ENCODE results near the gene GLIS1. TPM values are rescaled to one million over a fixed set of nuclear protein-coding genes. Genes with fewer than 3 reads are reported as not detected.

GLIS1 gene
- total and polyA plus RNA-seq, 2 of the 8 experiments (the other 6 are each of a cell fraction or from before 2014, with no cell fraction given), result 0.15 to 0.22 TPM

GRCh38 chr1:53495633-53496345, 243.2 kb downstream of the GLIS1 start:
- H3K4me2 ChIP-seq (ENCODE audit: insufficient read depth in 1 of 2, low read depth in 2 of 2, low read length in 2 of 2), result no peak overlapping the region
- H3K18ac ChIP-seq (ENCODE audit: extremely low read depth, low read length), result no peak overlapping the region
- no peaks in the 10 kb centered on the region; a peak in 1 of 7 replicates for H3K27me3 ChIP-seq (replicated peaks in 1 of 4; ENCODE audit: control insufficient read depth in 3 of 4, extremely low read depth in 1 of 4, insufficient read depth in 3 of 4, low read length in 3 of 4)
- no peak for TF ChIP-seq ZNF274 (IDR thresholded peaks at IDR 0.05; ENCODE audit: borderline replicate concordance, extremely low read depth, low read length)
- TF ChIP-seq SAP30 (IDR thresholded peaks at IDR 0.05; ENCODE audit: insufficient read depth, insufficient replicate concordance, low read length), result no peak
- no peak for TF ChIP-seq ASH2L (IDR thresholded peaks at IDR 0.05; ENCODE audit: low read length)
- no peak for TF ChIP-seq SRF (IDR thresholded peaks at IDR 0.05; ENCODE audit: low read depth, low read length)
- no peak for TF ChIP-seq RFX5 (IDR thresholded peaks at IDR 0.05; ENCODE audit: borderline replicate concordance, low read depth, low read length)
- no peak overlapping the region for H2AFZ ChIP-seq (ENCODE audit: low read length)
- no peaks in the 10 kb centered on the region for H3K79me1 ChIP-seq (ENCODE audit: low read depth, low read length)
- no peaks in the 10 kb centered on the region for H3K9me3 ChIP-seq (ENCODE audit: insufficient read depth in 2 of 2, low read depth in 1 of 2, low read length in 1 of 2)
- DNase-seq (ENCODE audit: low read depth in 1 of 2, low spot score in 2 of 2), result no peak
- no peak overlapping the region for H3K23ac ChIP-seq (ENCODE audit: insufficient read length)
- ChIA-PET POLR2A (ENCODE audit: partially characterized antibody) (no interaction called here), CTCF (ENCODE audit: partially characterized antibody) (interaction anchor here (1.0 to 4.2 kb wide), 5 partner anchors 10 to 194 kb away, joined by 3 to 23 read pairs (median 3); no protein-coding TSS in a partner anchor)
- H3K4me1 ChIP-seq (replicated peaks in 1 of 4; ENCODE audit: control insufficient read depth in 3 of 4, insufficient read depth in 4 of 4, low read length in 3 of 4), result no peaks in the 10 kb centered on the region; a peak in 1 of 7 replicates
- H3K9ac ChIP-seq (replicated peaks in 1 of 4; ENCODE audit: extremely low read depth in 1 of 4, low read depth in 3 of 4, low read length in 3 of 4), result no peak overlapping the region
- H2BK12ac ChIP-seq (ENCODE audit: low read depth, low read length), result no peak overlapping the region
- no peak overlapping the region for H2BK120ac ChIP-seq (replicated peaks; ENCODE audit: low read depth, low read length)
- H3K4ac ChIP-seq (replicated peaks; ENCODE audit: insufficient read length, low read depth, low read length), result no peak overlapping the region
- H3K23me2 ChIP-seq (ENCODE audit: low read depth, low read length), result no peaks in the 10 kb centered on the region
- no peak overlapping the region for H4K5ac ChIP-seq (ENCODE audit: insufficient read length, low read depth, low read length)
- H3K36me3 ChIP-seq (ENCODE audit: control insufficient read depth in 2 of 4, insufficient read depth in 4 of 4, low read length in 3 of 4), result no peaks in the 10 kb centered on the region
- H2BK5ac ChIP-seq (ENCODE audit: low read depth, low read length), result no peak overlapping the region
- H4K8ac ChIP-seq (ENCODE audit: extremely low read depth, insufficient read depth, low read length), result no peak overlapping the region
- H3K27ac ChIP-seq (ENCODE audit: low read depth, low read length), result no peak overlapping the region
- no peak overlapping the region for H2AK5ac ChIP-seq (ENCODE audit: low read depth, low read length)
- FAIRE-seq, result no peak
- no peaks in the 10 kb centered on the region for H3K79me2 ChIP-seq (ENCODE audit: control insufficient read depth in 1 of 2, insufficient read depth in 2 of 2, low read length in 2 of 2)
- no peak overlapping the region for H2BK15ac ChIP-seq (ENCODE audit: low read length)
- H3K14ac ChIP-seq (ENCODE audit: insufficient read length), result no peak overlapping the region
- H3K56ac ChIP-seq (replicated peaks; ENCODE audit: insufficient read length, low read depth, low read length), result no peak overlapping the region
- H3K4me3 ChIP-seq (ENCODE audit: extremely low read depth in 1 of 4, insufficient read depth in 2 of 4, low read depth in 3 of 4, low read length in 4 of 4), result no peak overlapping the region
- H4K20me1 ChIP-seq (replicated peaks in 1 of 2; ENCODE audit: control insufficient read depth in 1 of 2, insufficient read depth in 2 of 2, low read length in 2 of 2), result no peaks in the 10 kb centered on the region
- H2BK20ac ChIP-seq (ENCODE audit: low read length), result no peak overlapping the region
- no peak overlapping the region for H4K91ac ChIP-seq (replicated peaks; ENCODE audit: insufficient read length, low read length)
- 91% methylated on average over 8 of the region's 8 CpGs; no CpG with 5 or more reads in 1 of the 2 experiments for WGBS, 2 experiments (ENCODE audit: extremely low coverage in 1 of 2, insufficient coverage in 1 of 2, insufficient read length in 1 of 2, insufficient replicate concordance in 2 of 2, low coverage in 1 of 2, low lambda C conversion rate in 2 of 2, missing lambda C conversion rate in 1 of 2)

Measured in H1 (cell line).